EH (cell line): ENCODE measurements around the gene FKBP1A.

Experiments
- DNase-seq: peaks from one replicate; pipeline ENCODE4 v3.0.0-alpha.2; 2015; ENCODE audit warnings: low read depth

Gene FKBP1A

GRCh38 chr20:1363522-1363921 is 29.3 kb downstream of the FKBP1A start:
- DNase-seq, result no peak

GRCh38 chr20:1362484-1362883 is 30.4 kb downstream of the FKBP1A start:
- no peak for DNase-seq

- DNase-seq, result no peak
These were observed 32.6 kb downstream of the FKBP1A start for GRCh38 chr20:1360094-1360846.

GRCh38 chr20:1357921-1358671 is 34.8 kb downstream of the FKBP1A start:
- no peak for DNase-seq

- DNase-seq, result no peak
These were observed 38.9 kb downstream of the FKBP1A start for GRCh38 chr20:1353956-1354355.

GRCh38 chr20:1346315-1346969 is 46.4 kb downstream of the FKBP1A start:
- no peak for DNase-seq

GRCh38 chr20:1345756-1346093 is 47.1 kb downstream of the FKBP1A start:
- DNase-seq, result no peak

GRCh38 chr20:1345030-1345755 is 47.7 kb downstream of the FKBP1A start:
- DNase-seq, result no peak

GRCh38 chr20:1343446-1344124 is 49.3 kb downstream of the FKBP1A start:
- DNase-seq, result peak; percentile 37

GRCh38 chr20:1341561-1342265 is 51.1 kb downstream of the FKBP1A start:
- DNase-seq, result peak; percentile 74

- no peak for DNase-seq
These were observed 54.1 kb downstream of the FKBP1A start for GRCh38 chr20:1338801-1339200.

GRCh38 chr20:1338096-1338495 is 54.8 kb downstream of the FKBP1A start:
- no peak for DNase-seq

GRCh38 chr20:1337441-1337840 is 55.4 kb downstream of the FKBP1A start:
- no peak for DNase-seq

- DNase-seq, result no peak
These were observed 56.0 kb downstream of the FKBP1A start for GRCh38 chr20:1336699-1337367.

- no peak for DNase-seq
These were observed 56.7 kb downstream of the FKBP1A start for GRCh38 chr20:1335961-1336698.

GRCh38 chr20:1334761-1335160 is 58.1 kb downstream of the FKBP1A start:
- DNase-seq, result no peak

GRCh38 chr20:1334370-1334731 is 58.5 kb downstream of the FKBP1A start:
- DNase-seq, result no peak

GRCh38 chr20:1333462-1334369 is 59.1 kb downstream of the FKBP1A start:
- no peak for DNase-seq

- no peak for DNase-seq
These were observed 60.0 kb downstream of the FKBP1A start for GRCh38 chr20:1332749-1333300.
